ENCODE results near the gene TDRKH.

The TDRKH gene

DNA sequence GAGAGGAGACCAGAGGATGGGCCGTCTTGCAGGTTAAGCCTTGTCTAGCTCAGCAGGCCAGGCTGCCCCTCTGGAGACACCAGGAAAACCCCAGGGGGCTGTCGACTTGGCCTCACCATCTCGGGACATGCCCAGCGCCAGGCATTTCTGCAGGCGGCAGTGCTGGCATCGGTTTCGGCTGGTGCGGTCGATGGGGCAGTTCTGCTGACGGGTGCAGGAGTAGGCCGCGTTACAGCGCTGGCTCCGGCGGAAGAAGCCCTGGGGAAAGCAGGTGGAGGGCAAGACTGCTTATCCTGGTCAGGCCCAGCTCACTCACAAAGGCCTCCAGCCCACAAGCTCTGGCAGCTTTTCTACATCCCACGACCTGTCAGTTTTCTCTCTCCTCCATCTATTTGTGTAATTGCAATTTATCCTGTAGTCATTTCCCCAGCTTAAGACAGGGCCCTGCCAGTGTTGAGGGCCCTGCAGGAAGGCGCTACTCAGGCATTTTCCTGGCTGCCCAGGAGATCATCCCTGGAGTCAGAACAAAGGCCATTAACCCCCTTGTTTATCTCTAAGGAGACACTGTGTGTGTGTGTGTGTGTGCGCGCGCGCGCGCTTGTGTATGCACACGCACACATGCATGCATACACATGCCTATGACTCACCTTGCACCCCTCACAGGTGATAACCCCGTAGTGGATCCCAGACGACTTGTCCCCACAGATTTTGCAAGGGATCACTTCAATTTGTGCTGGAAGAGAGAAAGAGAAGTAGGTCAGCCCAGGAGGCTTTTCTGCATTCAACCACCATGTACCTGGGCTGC lies 26.4 kb upstream of the TDRKH start:
- H3K4me3 ChIP-seq (ENCODE audit: low read depth, low read length), result no peak overlapping the region
- TF ChIP-seq, protein P1, sequence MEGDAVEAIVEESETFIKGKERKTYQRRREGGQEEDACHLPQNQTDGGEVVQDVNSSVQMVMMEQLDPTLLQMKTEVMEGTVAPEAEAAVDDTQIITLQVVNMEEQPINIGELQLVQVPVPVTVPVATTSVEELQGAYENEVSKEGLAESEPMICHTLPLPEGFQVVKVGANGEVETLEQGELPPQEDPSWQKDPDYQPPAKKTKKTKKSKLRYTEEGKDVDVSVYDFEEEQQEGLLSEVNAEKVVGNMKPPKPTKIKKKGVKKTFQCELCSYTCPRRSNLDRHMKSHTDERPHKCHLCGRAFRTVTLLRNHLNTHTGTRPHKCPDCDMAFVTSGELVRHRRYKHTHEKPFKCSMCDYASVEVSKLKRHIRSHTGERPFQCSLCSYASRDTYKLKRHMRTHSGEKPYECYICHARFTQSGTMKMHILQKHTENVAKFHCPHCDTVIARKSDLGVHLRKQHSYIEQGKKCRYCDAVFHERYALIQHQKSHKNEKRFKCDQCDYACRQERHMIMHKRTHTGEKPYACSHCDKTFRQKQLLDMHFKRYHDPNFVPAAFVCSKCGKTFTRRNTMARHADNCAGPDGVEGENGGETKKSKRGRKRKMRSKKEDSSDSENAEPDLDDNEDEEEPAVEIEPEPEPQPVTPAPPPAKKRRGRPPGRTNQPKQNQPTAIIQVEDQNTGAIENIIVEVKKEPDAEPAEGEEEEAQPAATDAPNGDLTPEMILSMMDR (IDR thresholded peaks at IDR 0.05; ENCODE audit: control insufficient read depth, extremely low read depth, insufficient read depth), result no peak
- DNase-seq (ENCODE audit: low read depth), result no peak

DNA sequence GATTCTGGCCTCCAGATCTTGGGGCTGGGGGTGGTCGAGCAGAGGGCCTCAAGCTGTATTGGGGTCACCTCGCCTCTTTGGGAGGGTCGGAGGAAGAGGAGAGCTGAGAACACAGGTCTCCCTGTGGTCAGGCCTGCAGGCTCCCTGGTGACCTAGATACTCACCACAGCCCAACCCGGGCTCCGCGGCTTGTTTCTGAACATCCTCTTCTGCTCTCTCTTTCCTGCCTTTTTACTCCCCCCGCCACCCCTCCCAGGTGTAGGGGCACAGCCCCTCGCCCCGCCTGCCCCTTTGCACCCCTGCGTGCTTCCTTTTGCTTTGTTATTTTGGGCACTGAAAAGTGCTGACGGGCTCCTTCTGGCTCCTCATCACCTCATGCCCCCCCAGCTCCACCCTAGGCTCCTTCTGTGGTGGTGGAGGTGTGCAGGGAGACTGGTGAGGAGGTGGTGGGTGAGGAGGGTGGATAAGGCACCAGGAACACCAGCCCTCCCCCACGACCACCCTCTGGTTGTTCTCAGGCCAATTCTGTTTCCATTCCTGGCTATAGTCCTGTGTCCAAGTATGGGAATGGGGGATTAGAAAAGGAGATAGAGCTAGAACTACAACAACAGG lies 25.5 kb upstream of the TDRKH start:
- TF ChIP-seq, protein P1 (IDR thresholded peaks at IDR 0.05; ENCODE audit: control insufficient read depth, extremely low read depth, insufficient read depth), result no peak
- no peak for DNase-seq (ENCODE audit: low read depth)
- no peak overlapping the region for H3K4me3 ChIP-seq (ENCODE audit: low read depth, low read length)

DNA sequence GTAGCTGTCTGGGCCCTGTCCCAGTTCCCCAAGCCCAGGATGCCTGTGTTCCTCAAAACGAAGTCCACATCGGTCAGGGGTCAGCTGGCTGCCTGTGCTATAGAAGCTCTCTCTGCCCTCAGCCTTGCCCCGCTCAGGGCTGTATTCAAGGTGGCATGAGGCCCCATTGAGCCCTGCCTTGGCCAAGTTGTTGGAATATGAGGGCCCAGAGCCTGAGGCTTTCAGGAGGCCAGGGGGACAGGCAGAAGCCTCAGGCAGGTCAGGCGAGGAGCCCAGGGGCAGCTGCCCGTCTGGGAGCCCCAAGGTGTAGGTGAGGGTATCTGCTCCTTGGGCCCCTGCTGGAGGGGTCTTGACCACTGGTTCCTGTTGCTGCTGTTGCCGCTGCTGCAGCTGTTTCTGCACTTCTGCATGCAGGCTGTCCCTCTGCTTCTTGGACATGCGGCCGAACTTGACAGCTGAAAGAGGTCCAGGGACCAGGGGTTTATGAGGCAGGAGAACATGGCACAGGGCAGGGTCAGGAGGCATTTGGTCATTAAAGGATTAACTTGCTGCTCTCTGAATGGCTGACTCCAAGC lies 24.8 kb upstream of the TDRKH start:
- TF ChIP-seq, protein P1 (IDR thresholded peaks at IDR 0.05; ENCODE audit: control insufficient read depth, extremely low read depth, insufficient read depth), result no peak

DNA sequence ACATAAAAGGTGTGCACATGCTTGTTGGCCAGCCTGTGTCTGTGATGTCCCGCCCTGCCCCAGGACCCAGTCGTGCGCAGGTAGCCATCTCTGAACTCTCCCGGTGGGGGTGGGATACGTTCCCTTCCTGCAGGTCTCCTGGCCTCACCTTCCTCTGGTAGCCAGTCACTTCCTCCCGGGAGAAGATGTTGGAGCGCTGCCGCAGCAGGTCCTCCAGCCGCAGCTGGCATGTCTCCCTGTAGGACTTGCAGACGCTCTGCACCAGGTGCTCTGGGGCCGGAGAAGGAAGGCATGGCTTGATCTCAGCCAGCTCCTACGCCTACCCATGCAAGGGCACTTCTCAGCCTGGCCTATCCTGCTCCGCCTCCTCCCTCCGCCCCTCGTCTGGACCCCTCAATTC lies 24.1 kb upstream of the TDRKH start:
- H3K4me3 ChIP-seq (ENCODE audit: low read depth, low read length), result no peak overlapping the region
- TF ChIP-seq, protein P1 (IDR thresholded peaks at IDR 0.05; ENCODE audit: control insufficient read depth, extremely low read depth, insufficient read depth), result no peak
- DNase-seq (ENCODE audit: low read depth), result no peak

More for the DNA sequence above, 24.8 kb upstream of the TDRKH start:
- no peak overlapping the region for H3K4me3 ChIP-seq (ENCODE audit: low read depth, low read length)
- DNase-seq (ENCODE audit: low read depth), result no peak

DNA sequence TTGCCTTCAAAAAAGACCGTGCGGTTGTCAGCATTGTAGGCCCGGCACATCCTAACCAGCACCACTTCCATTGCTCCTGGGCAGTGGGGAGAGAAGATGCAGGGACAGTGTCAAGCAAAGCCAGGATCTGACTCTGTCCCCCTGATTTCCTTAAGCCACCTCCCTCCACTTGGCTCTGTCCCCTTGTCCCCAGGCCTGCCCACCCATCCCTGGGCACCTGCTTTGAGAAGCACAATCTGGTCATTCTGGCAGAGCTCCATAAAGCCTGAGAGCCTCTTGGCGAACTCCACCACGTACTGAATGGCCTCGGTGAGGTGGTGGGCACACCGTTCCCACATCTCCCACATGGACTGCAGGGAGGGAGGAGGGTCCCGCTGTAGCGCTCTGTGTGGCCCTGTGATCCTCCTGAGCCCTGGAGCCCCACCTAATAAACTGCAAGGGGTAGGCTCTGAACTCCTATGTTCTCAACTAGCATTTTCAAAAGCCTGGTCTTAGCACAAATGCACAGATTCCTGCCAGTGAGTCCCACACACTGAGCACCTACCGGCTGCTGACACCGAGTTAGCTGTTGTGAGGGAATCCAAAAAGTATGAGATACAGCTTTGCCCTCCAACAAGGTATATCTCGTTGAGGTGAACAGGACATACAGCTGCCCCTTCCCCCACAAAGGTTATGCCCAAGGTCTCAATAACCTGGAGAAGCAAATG lies 23.1 kb upstream of the TDRKH start:
- TF ChIP-seq, protein P1 (IDR thresholded peaks at IDR 0.05; ENCODE audit: control insufficient read depth, extremely low read depth, insufficient read depth), result no peak
- H3K4me3 ChIP-seq (ENCODE audit: low read depth, low read length), result no peak overlapping the region
- no peak for DNase-seq (ENCODE audit: low read depth)

DNA sequence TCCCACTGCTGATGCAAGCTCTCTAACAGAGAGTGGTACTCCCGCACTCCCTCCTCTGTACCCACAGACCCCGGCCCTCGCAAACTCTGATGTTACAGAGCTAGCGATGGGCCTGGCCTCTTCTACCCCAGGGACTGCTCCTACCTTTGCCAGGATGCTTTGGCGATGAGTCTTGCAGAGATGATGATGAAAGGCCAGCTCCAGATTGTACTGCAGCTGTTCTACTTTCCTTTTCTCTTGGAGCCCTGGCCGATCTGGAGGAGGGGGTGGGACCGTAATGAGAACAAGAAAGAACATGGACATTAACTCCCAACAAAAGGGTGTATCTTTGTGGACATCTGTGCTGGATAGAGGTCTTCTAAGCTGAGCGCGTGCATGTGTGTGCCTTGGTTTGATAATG lies 20.9 kb upstream of the TDRKH start:
- DNase-seq (ENCODE audit: low read depth), result no peak
- TF ChIP-seq, protein P1 (IDR thresholded peaks at IDR 0.05; ENCODE audit: control insufficient read depth, extremely low read depth, insufficient read depth), result no peak
- H3K4me3 ChIP-seq (ENCODE audit: low read depth, low read length), result no peak overlapping the region

All from LNCaP clone FGC (cell line).